ENCODE data around the gene ETNK1.
"Not testable (repeated sequence)": the region's sequence is repeated elsewhere in the genome, so short reads cannot be mapped to it uniquely, and the experiment has no call there.

ETNK1 gene

DNA sequence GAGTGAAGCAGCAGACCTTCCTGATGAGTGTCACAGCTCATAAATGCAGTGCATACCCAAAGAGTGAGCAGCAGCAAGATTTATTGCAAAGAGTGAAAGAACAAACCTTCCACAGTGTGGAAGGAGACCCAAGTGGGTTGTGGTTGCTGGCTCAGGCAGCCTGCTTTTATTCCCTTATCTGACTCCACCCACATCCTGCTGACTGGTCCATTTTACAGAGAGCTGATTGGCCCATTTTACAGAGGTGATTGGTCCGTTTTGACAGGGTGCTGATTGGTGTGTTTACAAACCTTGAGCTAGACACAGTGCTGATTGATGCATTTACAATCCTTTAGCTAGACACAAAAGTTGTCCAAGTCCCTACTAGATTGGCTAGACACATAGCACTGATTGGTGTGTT is 67.5 kb downstream of the ETNK1 start:
- DNase-seq = not testable (repeated sequence)

GRCh38 chr12:22692964-22693555 is 68.1 kb downstream of the ETNK1 start:
- DNase-seq = no peak

DNA sequence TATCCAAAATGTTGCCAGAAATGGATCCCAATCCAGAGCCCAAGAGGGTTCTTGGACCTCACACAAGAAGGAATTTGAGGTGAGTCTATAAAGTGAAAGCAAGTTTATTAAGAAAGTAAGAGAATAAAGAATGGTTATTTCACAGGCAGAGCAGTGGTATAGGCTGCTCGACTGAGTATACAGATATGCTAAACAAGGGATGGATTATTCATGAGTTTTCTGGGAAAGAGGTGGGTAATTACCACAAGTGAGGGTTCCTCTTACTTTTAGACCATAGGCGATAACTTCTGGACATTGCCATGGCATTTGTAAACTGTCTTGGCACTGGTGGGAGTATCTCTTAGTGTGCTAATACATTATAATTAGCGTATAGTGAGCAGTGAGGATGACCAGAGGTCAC is 73.6 kb downstream of the ETNK1 start:
- no peak for DNase-seq

DNA sequence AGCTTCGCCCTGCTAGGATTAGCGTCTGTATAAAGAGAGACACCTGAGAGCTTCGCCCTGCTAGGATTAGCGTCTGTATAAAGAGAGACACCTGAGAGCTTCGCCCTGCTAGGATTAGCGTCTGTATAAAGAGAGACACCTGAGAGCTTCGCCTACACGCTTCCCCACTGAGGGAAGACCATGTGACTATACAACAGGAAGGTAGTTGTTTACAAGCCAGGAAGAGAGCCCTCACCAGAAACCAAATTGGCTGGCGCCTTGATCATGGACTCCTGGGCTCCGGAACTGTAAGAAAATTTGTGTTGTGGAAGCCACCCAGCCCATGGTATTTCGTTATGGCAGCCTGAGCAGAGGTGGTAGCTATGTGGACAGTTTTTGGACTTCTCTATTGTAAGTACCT is 74.7 kb downstream of the ETNK1 start:
- not testable (repeated sequence) for DNase-seq

- no peak for DNase-seq
Observed at GRCh38 chr12:22700106-22700505, 75.1 kb downstream of the ETNK1 start.

GRCh38 chr12:22701216-22701809 is 76.3 kb downstream of the ETNK1 start:
- not testable (repeated sequence) for DNase-seq

DNA sequence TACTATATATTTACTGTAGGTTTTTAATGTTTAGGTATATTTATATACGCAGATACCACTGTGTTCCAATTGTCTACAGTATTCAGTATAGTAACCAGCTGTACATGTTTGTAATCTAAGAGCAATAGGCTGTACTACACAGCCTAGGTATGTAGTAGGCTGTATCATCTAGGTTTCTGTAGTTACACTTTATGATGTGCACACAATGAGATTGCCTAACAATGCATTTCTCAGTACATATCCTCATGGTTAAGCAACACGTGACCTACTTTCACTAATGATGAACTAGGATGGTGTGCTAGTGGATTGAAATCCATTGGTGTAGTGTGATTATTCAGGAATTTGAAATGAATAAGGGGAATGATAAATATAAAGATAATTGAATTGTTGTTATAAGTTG is 77.7 kb downstream of the ETNK1 start:
- DNase-seq = no peak

DNA sequence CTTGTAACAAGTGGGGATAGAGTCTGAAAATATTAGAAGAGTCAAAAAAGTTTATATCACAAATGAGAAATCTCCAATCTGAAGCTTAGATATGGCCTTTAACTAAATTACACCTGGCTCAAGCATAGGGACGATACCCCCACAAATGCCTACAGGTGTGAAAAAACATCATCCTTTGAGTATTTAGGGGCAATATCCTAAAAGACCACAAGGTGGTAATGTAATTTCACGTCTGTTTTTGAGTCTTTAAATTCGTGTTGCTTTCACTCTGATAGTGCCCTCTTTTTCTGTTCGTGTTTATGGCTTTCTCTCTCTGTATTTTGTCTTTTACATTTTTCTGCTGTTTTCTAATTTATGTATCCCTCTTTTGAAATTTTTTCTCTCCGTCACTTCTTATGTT is 84.3 kb downstream of the ETNK1 start:
- no peak for DNase-seq

DNA sequence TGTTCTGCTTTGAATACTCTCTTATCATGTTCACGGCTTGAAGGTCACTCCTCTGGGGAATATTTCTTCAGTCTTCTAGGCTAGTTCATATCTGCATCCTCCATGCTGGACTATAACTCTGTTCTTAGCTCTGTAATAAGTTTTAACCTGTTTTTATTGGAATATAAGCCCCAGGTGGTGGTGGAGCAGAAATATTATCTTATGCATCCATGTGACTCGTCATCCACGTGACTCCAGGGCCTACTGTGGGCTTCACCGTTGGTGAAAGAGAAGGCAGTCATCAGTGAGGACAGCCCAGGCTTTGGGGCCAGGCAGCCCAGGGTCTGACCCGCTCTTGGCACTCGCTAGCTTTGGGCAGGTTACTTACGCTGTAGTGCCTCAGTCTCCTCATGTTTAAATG is 87.1 kb downstream of the ETNK1 start:
- DNase-seq = no peak

DNA sequence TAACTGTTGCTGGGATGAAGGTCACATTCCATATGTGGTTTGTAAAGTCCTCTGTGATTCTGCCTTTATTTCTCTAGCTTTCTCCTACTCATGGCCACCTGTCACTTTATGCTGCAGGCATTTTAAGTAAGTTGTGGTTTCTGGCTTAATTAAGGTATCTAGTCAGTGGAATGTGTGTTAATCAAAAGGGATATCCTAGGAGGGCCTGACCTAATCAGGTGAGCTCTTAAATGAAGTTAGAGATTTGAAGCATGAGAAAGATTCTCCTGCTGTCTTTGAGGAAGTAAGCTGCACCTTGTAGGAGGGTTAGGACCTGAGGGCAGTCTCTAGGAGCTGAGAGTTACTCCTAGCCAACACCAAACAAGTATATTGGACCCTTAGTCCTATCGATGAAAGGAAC is 90.3 kb downstream of the ETNK1 start:
- no peak for DNase-seq

- DNase-seq = no peak
Observed at GRCh38 chr12:22719745-22720144, 94.8 kb downstream of the ETNK1 start.

- no peak for DNase-seq
Observed at GRCh38 chr12:22722081-22722480, 97.1 kb downstream of the ETNK1 start.

GRCh38 chr12:22722779-22723178 is 97.8 kb downstream of the ETNK1 start:
- DNase-seq = no peak

GRCh38 chr12:22728987-22729386 is 104.0 kb downstream of the ETNK1 start:
- no peak for DNase-seq

DNA sequence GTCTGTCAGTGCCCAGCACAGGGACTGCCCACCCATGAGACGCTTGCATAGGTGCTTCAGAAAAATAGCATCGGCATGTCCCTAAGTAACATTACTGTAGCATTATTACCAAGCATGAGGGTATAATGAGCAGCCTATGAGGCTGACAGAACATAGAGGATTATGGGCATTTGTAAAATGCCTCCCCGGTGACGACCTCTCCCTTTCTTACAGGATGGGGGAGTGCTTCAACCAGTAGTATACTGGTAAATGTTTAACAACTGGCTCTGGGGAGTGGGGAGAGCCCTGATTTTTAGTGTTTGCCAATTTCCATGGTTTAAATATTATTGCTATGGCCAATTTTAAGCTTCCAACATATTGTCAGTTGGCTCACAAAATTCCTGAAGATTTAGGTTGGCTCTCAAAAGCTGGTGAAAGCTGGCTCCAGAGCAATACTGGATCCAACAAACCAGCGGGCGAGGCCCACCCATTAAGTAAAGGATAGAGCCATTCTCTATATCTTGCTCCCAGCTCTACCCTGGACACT is 104.5 kb downstream of the ETNK1 start:
- no peak for DNase-seq

DNA sequence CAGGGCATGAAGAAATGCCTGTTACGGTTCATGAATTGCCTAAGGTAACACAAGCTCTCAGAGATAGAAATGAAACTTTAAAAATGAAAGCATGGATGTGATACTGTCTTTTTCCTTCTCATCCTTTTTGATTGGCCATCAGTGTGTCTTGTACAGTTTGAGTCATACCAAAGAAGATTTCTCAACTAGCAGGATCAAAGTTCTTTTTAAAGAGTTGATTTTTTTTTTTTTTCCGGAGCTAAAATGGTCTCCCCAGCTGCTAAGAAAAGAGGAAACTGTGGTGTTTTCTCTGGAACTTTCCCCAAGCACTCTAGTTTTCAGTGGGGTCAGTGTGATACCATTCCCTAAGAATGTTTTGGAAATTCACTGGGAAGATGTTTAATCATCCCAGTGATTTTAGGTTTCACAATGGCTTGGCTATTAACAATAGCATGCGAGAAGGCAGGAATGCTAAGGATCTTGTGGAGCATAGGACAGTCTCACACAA is 105.0 kb downstream of the ETNK1 start:
- no peak for DNase-seq

DNA sequence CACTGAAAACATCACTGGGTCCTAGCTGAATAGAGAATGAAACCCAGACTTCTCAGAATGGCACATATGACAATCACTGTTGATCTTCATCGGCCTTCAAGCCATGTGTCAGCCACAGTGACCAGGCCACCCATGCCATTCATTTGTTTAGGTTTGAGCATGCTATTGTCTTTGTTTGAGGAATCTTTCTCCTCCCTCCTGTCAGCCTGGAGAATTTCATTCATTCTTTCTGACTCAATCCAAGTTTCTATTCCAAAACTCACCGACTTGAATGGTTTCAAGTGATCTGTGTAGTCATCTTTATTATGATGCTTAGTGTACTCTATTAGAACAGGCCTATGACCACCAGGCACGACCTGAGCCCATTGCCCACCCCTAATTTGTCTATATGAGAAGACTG is 106.3 kb downstream of the ETNK1 start:
- no peak for DNase-seq

DNA sequence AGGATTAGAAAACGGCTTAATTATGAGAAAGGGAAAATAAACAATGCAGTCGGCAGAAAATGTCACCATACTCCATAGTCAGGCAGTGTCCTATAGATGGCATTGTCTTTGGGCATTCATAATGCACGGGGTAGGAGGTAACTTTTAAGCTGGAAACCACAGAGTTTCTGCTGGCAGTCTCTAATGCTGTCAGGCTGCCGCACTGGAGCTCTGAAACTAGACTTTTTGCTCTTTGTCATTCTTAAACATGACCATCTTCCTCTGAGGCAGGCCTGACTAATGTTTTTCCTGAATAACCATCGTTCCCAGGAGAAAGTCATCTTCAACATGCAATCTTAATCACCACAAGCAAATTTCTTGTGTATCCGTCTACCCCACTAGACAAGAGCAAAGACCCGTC is 108.8 kb downstream of the ETNK1 start:
- no peak for DNase-seq

DNA sequence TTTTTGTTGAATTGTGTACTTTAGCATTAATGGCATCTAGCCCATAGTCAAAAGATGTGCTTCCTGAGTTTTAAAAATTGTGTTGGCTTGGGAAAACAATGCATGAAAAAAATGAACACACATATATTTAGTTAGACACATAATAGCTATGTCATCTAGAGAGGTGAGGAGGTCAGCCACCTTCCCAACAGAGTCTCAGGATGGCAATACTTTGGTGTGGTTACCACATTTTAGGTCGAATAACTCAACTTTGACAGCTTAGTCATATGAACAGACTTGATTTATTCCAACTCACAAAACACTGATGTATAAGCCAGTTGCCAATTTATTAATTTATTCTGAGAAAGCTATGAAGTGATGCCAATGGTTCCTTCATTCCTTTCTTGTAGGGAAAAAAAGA is 114.0 kb downstream of the ETNK1 start:
- DNase-seq = no peak

Data from NCI-H1436 treated with DMSO at 0.1 percent for 48 hours (cell line).